Measurements from ENCODE around the gene SAMD10.
"Not testable (repeated sequence)": the region's sequence is repeated elsewhere in the genome, so short reads cannot be mapped to it uniquely, and the experiment has no call there.

The SAMD10 gene

GRCh38 chr20:63979557-63980316 lies at the start of gene SAMD10:
TSS of gene SAMD10 (minus strand) at chr20:63979642. CDS start at chr20:63979467, 175 bp downstream.
- no peak for DNase-seq (ENCODE audit: low read depth)

- DNase-seq (ENCODE audit: low read depth), result no peak
Observed at GRCh38 chr20:64027981-64028685, 48.7 kb upstream of the SAMD10 start.

- DNase-seq (ENCODE audit: low read depth), result no peak
Observed at GRCh38 chr20:64025826-64026412, 46.5 kb upstream of the SAMD10 start.

GRCh38 chr20:64025101-64025825 lies 45.8 kb upstream of the SAMD10 start:
- DNase-seq (ENCODE audit: low read depth), result no peak

- no peak for DNase-seq (ENCODE audit: low read depth)
Observed at GRCh38 chr20:64024141-64024990, 44.9 kb upstream of the SAMD10 start.

- no peak for DNase-seq (ENCODE audit: low read depth)
Observed at GRCh38 chr20:64023361-64024140, 44.1 kb upstream of the SAMD10 start.

GRCh38 chr20:64022671-64023360 lies 43.4 kb upstream of the SAMD10 start:
- no peak for DNase-seq (ENCODE audit: low read depth)

GRCh38 chr20:64021124-64021975 lies 41.9 kb upstream of the SAMD10 start:
- DNase-seq (ENCODE audit: low read depth), result no peak

GRCh38 chr20:64015635-64016034 lies 36.2 kb upstream of the SAMD10 start:
- DNase-seq (ENCODE audit: low read depth), result no peak

GRCh38 chr20:64012385-64013154 lies 33.1 kb upstream of the SAMD10 start:
- not testable (repeated sequence) for DNase-seq (ENCODE audit: low read depth)

- no peak for DNase-seq (ENCODE audit: low read depth)
Observed at GRCh38 chr20:64011366-64011779, 31.9 kb upstream of the SAMD10 start.

GRCh38 chr20:64010711-64011237 lies 31.3 kb upstream of the SAMD10 start:
- DNase-seq (ENCODE audit: low read depth), result no peak

GRCh38 chr20:64009811-64010387 lies 30.5 kb upstream of the SAMD10 start:
- DNase-seq (ENCODE audit: low read depth), result no peak

GRCh38 chr20:64006902-64007301 lies 27.5 kb upstream of the SAMD10 start:
- DNase-seq (ENCODE audit: low read depth), result no peak

- DNase-seq (ENCODE audit: low read depth), result no peak
Observed at GRCh38 chr20:64006490-64006889, 27.0 kb upstream of the SAMD10 start.

- DNase-seq (ENCODE audit: low read depth), result no peak
Observed at GRCh38 chr20:64005394-64005793, 26.0 kb upstream of the SAMD10 start.

- no peak for DNase-seq (ENCODE audit: low read depth)
Observed at GRCh38 chr20:64003960-64004725, 24.7 kb upstream of the SAMD10 start.

All from stimulated activated CD8-positive, alpha-beta memory T cell treated with anti-CD3 and anti-CD28 coated beads, Interleukin-7, amount 100 ng/mL, for 24 hours (primary cell).